Pancreas (tissue), 10 donors: ENCODE measurements around the gene FGF11. TPM values are rescaled to one million over a fixed set of nuclear protein-coding genes. Genes with fewer than 3 reads are reported as not detected.

Experiments
- ATAC-seq, 4 donors: fragments of 200-7000 bp; cut with Tn5 transposase; one replicate each; pipeline versions ENCODE4 v1.8.0 to v1.9.1; 2020; ENCODE audit warnings: mild to moderate bottlenecking in 4 of 4, moderate library complexity in 4 of 4
- DNase-seq, 6 donors: peaks; one replicate each; pipeline ENCODE4 v3.0.0-alpha.2; 2020
- FAIRE-seq: peaks from 2 replicates; lab custom pipeline; 2012; peaks lifted over from hg19 to GRCh38; lab: Jason Lieb, UNC
- H3K27ac ChIP-seq, 4 donors: fragments of 200-600 bp; sonication (generic); 1 replicate in 3 of 4; 2 replicates in 1 of 4; pipeline versions ENCODE4 v1.5.0 to v1.8.0; 2020
- H3K27me3 ChIP-seq, 4 donors: fragments of 200-600 bp; one replicate each; pipeline ENCODE4 v1.8.0; 2021
- H3K36me3 ChIP-seq, 3 donors: fragments of 200-600 bp; sonication (generic) in 1 of 3; one replicate each; pipeline versions ENCODE4 v1.5.0 to v1.8.0; 2020 to 2021
- H3K4me1 ChIP-seq, 3 donors: fragments of 200-600 bp; one replicate each; pipeline ENCODE4 v1.8.0; 2021
- H3K4me3 ChIP-seq, 4 donors: fragments of 200-600 bp; sonication (generic) in 2 of 4; one replicate each; pipeline versions ENCODE4 v1.5.0 to v1.8.0; 2020 to 2021
- H3K9me3 ChIP-seq, 4 donors: fragments of 200-600 bp; one replicate each; pipeline ENCODE4 v1.8.0; 2021
- WGBS, 2 donors: extraction: QIAGEN DNeasy Blood & Tissue Kit; methylation state at CpG; one replicate each; pipeline ENCODE4 v1.1.7; 2013; 5-methylcytosine and 5-hydroxymethylcytosine counted together
- intact Hi-C, 3 donors: fragments of 100-400 bp; cut with DNase I; formaldehyde crosslinking; loops; one replicate each; pipeline versions ENCODE4 v1.11.1 to v1.14.2; 2022
- polyA plus RNA-seq, 2 donors: library from polyadenylated mRNA; stranded (reverse); fragments of 200-250 nt; gene quantifications; one replicate each; pipeline ENCODE4 v1.2.3, GENCODE V29; 2013
- total RNA-seq, 6 donors: library from RNA; stranded (reverse); fragmentation: NEBNext Ultra II Directional in 4 of 6; extraction: Animal tissue kit (Norgen Biotek cat#: 25700) in 4 of 6; gene quantifications; one replicate each; pipeline versions ENCODE4 v1.2.1 to v1.2.4, GENCODE V29; 2021 to 2023
- TF ChIP-seq, protein P1 (sequence below), 4 donors: fragments of 200-600 bp; sonication (generic) in 3 of 4; IDR thresholded peaks; one replicate each; pipeline versions ENCODE4 v1.5.0 to v1.8.0; 2021; ENCODE audit warnings: antibody characterized with exemption in 4 of 4
- donor health status: healthy with polysubstance abuse.
- donor health status: DM: no; HTN: no; CAD: no; lungs with moderate emphysema.
- donor health status: DM: no; HTN: no; CAD: no.
- donor health status: control.
- donor health status: control.
- donor health status: Bipolar disorder and iron deficiency.
- donor health status: DM: yes; HTN: yes; CAD: no.
- donor health status: DM: no; HTN: no; CAD: no.
- donor health status: DM: no; HTN: no; CAD: no.
- donor health status: DM: yes; HTN: yes; CAD: no.

FGF11 gene
- total and polyA plus RNA-seq, 8 donors = 0.09 to 1.1 (median 0.43) TPM

DNA sequence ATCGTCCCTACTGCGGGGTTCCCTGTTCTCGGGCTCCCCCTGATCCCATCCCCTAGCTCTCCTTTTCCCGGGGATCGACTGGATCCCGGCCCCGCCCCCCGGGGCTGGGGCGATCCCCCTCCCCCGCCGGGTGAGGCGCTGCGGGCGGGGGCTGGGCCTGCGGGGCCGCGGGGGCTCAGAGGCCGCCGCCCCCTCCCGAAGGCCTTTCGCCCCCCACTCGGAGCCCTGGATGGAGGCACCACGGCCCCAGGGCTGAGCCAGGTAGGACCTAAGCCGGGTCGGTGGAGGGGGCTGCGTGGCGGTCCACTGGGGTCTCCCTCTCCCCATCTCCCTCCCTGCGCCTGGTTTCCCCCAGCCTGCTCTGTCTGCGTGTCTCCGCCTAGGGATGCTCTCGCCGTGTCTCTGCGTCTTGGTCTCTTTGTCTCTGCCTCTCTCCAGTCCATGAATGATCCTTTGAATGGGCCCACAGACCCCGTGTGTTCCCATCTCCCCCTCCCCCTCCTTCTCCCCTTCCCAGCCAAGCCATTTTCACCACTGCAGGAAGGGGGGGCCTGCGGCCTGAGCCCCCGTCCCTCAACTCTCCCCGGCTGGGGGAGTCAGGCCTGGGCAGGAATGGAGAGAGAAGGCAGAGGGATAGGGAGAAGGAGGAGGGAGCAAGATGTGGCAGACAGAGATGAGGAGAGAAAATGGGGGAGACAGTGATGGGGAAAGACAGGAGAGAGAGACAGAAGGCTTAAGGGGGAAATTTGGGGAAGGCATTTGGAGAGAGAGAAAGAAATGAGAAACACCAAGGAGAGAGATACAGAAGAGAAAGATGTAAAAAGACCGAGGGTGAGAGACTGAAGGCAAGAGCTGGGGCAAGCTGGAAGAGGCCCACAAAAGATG, 33.7 kb upstream of the FGF11 start:
- Histone ChIP-seq H3K36me3 (no peaks in the 10 kb centered on the region), H3K27me3 (no peaks in the 10 kb centered on the region), H3K4me1 (peaks cover 2 to 10% (median 8%) of the 10 kb centered on the region in 3 donors), H3K27ac (peak overlapping the region in 1 of 4 donors; percentile 50), H3K4me3 (peak overlapping the region; percentile 45 to 65 (median 54)), H3K9me3 (no peaks in the 10 kb centered on the region)
- DNase-seq (peak in 1 of 6 donors; percentile 62), FAIRE-seq (no peak), ATAC-seq (no peak)
- intact Hi-C loops = no loop called here
- TF ChIP-seq, protein P1, sequence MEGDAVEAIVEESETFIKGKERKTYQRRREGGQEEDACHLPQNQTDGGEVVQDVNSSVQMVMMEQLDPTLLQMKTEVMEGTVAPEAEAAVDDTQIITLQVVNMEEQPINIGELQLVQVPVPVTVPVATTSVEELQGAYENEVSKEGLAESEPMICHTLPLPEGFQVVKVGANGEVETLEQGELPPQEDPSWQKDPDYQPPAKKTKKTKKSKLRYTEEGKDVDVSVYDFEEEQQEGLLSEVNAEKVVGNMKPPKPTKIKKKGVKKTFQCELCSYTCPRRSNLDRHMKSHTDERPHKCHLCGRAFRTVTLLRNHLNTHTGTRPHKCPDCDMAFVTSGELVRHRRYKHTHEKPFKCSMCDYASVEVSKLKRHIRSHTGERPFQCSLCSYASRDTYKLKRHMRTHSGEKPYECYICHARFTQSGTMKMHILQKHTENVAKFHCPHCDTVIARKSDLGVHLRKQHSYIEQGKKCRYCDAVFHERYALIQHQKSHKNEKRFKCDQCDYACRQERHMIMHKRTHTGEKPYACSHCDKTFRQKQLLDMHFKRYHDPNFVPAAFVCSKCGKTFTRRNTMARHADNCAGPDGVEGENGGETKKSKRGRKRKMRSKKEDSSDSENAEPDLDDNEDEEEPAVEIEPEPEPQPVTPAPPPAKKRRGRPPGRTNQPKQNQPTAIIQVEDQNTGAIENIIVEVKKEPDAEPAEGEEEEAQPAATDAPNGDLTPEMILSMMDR (IDR thresholded peaks at IDR 0.05) = no peak
- WGBS, 2 donors = 27 to 31% methylated on average over 31 to 38 of the region's 38 CpGs

DNA sequence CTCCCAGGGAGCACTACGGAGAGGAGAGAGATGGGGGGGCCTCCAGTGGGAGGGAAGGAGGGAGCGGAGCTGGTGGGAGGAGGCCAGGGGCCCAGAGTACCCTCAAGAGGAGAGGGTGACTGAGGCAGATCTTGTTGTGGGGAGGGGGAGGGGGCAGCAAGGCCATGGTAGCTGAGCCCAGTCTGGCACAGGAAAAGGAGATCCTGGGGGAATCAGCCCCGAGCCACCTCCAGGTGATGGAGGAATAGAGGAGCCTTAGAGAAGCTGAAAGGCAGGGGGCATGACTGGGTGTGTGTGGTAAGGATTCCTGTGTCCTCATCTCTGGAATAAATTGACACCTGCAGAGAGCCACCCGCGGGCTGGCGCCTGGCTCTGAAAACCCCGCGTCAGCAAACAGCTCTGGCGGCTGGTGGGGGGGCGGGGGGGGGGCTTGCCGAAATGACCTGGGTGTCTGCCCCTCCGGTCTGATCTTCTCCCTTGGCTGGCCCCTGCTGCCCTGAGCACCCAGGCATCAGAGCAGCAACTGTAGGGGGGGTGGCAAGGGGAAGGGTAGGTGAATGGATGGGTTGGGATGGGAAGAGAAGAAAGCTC, 33.0 kb upstream of the FGF11 start:
- intact Hi-C loops = no loop called here
- Histone ChIP-seq H3K27me3 (no peaks in the 10 kb centered on the region), H3K4me3 (no peak overlapping the region), H3K27ac (no peak overlapping the region), H3K9me3 (no peaks in the 10 kb centered on the region), H3K4me1 (peaks cover 2 to 10% (median 8%) of the 10 kb centered on the region in 3 donors), H3K36me3 (no peaks in the 10 kb centered on the region)
- TF ChIP-seq, protein P1 (IDR thresholded peaks at IDR 0.05) = no peak
- FAIRE-seq (no peak), ATAC-seq (no peak), DNase-seq (peak in 1 of 6 donors; percentile 35)
- WGBS, 2 donors = 51 to 56% methylated on average over 11 to 12 of the region's 12 CpGs

DNA sequence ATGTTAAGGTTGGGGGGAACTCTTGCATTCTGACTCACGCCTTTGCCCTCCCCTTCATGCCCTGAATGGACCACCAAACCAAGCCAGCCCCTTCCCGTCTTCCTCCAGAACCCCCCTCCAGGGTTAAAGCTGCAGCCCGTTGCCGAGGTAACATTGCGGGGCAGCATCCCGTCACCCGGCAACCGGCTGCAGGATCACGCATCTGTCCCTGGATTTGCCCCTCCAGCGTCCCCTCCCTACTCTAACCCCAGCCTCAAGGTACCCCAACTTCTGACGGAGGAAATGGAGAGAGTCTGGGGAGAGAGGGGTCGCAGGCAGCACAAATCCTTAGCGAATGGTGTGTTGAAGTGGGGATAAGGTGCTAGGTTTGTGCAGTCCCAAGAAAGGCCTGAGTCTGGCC, 32.2 kb upstream of the FGF11 start:
- no peaks in the 10 kb centered on the region for H3K27me3 ChIP-seq
- TF ChIP-seq, protein P1 (IDR thresholded peaks at IDR 0.05) = no peak
- no peak for ATAC-seq
- WGBS, 2 donors = 80 to 83% methylated on average over 13 of the region's 13 CpGs
- H3K36me3 ChIP-seq = no peaks in the 10 kb centered on the region
- intact Hi-C loops = no loop called here
- H3K4me3 ChIP-seq = no peak overlapping the region
- peaks cover 2 to 10% (median 8%) of the 10 kb centered on the region in 3 donors for H3K4me1 ChIP-seq
- no peak overlapping the region for H3K27ac ChIP-seq
- H3K9me3 ChIP-seq = no peaks in the 10 kb centered on the region
- FAIRE-seq = no peak
- DNase-seq = no peak

DNA sequence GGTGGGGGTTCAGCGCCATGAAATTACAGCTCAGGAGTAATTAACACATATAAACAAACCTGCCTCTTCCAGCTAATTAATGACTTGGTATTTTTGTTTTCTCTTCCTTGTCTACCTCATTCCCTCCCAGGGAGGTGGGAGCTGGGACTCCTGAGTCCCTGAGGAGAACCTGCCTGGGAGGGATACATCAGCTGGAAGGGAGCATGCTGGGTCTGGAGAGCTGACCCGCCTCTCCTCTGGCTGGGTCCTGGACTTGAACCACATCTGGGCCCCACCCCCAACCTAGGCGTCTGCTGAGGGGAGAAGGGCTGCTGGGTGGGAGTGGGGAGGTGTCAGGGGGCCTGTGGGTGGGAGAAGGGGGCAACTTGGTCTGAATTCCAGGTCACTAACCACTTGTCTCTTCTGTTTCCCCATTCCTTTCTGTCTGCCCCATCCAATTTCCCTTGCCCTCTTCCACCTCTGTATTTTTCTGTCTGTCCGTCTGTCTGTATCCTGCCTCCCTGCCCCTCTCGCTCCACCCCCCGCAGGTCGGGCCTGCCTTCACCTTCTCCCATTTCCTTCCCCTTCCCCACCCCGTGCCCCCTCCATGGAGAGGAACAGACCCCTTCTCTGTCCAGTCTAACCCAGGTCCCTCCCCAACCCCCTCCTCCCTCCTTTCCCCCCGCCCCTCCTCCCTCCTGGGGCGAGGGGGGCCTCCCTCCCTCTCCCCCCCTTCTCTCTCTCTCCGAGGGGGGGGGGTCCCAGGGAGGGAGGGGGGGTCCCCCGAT, 31.6 kb upstream of the FGF11 start, which contains the start of gene NLGN2:
TSS of gene NLGN2 (plus strand) at position 361 of the 767 bp plus-strand sequence. CDS start 411 bp downstream, outside the sequence.
- no peak for ATAC-seq
- Histone ChIP-seq H3K9me3 (no peaks in the 10 kb centered on the region), H3K4me1 (peaks cover 2 to 6% (median 5%) of the 10 kb centered on the region in 3 donors), H3K4me3 (no peak within 1 kb of the TSS), H3K27me3 (no peaks in the 10 kb centered on the region), H3K27ac (no peak within 1 kb of the TSS), H3K36me3 (no peaks in the 10 kb centered on the region)
- intact Hi-C loops = no loop called here
- 52 to 69% methylated on average over 9 to 11 of the region's 12 CpGs for WGBS, 2 donors
- TF ChIP-seq, protein P1 (IDR thresholded peaks at IDR 0.05) = no peak
- DNase-seq = peak in 1 of 6 donors; percentile 33
- FAIRE-seq = no peak
